Right renal cortex interstitium (tissue), 3 donors: ENCODE results near the gene SF1. TPM values are rescaled to one million over a fixed set of nuclear protein-coding genes. Genes with fewer than 3 reads are reported as not detected.

Experiments used
- DNase-seq, 3 donors: peaks; one replicate each; pipeline ENCODE4 v3.0.0-alpha.2; 2013; ENCODE audit warnings: low read depth in 3 of 3, low spot score in 2 of 3
- polyA plus RNA-seq, 3 donors: library from polyadenylated mRNA; unstranded; fragments of 120-200 nt; gene quantifications; one replicate each; pipeline ENCODE4 v1.2.1, GENCODE V29; 2013; ENCODE audit not compliant: insufficient read length in 3 of 3

SF1 gene
- polyA plus RNA-seq, 3 donors, result 308 to 338 (median 314) TPM

DNA sequence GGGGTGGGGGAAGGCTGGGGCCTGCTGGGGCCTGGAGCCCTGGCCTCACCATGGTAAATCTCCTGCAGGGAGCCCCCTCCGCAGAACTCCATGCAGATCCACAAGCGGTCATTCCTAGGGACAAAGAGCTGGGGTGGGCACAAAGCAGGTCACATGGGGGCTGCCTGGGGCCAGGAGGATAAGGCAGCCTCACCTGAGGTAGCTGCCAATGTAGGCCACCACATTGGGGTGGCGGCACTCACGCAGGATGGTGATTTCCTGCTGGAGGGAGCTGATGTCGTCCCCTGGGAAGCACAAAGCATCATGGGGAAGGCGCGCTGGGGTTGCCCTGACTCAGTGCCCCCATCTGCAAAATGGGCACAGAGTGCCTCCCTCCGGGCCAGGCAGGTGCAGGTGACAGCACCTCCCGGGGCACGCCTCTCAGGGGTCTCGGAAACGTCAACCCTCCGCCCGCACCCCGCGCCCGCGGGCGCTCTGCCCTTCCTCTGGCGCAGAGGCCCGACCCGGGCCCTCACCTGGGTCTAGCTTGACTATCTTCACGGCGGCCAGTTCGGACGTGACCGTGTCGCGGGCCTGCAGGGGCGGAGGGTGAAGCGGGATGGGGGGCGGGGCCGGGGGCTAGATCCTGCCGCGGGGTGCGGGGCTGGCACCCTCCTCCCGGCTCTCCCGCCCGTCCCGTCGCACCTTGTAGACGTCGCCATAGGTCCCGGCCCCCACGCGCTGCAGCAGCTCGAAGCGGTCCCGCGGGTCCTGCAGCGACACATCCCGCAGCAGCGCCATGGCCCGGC is 24.2 kb upstream of the SF1 start:
- no peak for DNase-seq

DNA sequence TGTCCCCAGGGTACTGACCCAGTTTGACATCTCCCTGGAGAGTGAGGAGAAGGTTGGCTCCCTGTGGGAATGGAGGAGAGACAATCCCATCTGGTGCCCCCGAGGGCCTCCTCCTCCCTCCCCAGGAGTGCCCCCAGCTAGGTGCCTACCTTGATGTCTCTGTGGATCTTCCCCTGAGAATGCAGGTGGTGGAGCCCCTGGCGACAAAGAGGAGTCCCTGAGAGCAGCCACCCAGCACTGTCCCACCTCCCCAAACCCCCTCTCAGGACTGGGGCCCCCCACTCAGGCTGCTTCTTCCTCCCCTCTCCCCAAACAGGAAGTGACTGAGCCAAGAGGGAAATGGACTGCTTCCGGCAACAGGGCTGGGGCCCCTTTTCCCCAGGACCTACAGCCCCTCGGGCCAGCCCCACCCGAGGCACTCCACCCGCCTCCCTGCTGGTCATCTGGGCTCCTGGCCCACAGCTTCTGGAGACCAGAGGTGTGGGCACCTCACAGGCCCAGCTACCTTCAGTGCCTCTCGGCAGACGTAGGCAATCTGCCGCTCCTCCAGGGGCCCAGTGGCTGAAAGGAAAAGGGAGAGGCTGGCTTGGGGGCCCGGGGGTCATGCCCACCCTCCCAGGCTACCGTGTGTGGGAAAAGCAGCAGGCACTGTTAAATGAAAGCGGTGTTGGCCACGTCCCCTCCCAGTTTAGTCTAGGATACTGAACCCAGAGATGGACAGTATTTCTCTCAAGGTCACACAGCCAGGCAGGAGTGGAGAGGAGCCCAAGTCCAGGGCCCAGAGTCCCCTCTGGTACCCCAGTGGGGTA is 23.4 kb upstream of the SF1 start:
- no peak for DNase-seq

DNA sequence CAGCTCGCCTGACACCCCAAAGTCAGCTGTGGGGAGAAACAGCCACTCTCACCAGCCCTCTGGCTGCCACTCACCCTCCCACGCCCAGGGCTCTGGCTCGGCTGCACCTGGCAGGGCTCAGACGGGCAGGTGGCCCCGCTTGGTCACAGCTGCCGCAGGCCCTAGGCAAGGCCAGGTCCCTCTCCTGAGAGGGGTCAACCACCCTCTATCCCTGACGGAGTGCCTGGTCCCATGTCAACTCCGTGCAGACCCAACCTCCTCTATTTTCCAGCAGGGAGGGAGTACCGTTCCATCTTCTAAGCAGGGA is 22.8 kb upstream of the SF1 start:
- DNase-seq, result no peak

- no peak for DNase-seq
Measured at GRCh38 chr11:64800303-64801157, 22.2 kb upstream of the SF1 start.

- DNase-seq, result no peak
Measured at GRCh38 chr11:64799623-64800302, 21.4 kb upstream of the SF1 start.

DNA sequence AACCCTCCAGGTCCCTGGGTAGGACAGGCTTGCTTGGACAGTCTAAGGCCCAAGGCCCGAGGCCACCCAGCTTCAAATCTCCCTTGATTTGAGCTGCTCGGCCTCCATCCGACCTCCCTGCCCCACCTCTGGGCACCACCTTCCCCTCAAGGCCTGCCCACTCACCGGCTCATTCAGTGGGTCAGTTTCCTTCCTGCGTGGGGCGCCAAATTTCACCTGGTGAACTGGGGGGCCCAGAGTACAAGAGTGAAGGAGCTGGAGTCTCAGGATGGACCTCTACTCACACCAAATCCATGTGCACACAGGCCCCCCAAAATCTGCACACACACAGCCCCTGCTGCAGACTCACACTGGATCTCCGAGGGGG is 20.9 kb upstream of the SF1 start:
- DNase-seq, result no peak

DNA sequence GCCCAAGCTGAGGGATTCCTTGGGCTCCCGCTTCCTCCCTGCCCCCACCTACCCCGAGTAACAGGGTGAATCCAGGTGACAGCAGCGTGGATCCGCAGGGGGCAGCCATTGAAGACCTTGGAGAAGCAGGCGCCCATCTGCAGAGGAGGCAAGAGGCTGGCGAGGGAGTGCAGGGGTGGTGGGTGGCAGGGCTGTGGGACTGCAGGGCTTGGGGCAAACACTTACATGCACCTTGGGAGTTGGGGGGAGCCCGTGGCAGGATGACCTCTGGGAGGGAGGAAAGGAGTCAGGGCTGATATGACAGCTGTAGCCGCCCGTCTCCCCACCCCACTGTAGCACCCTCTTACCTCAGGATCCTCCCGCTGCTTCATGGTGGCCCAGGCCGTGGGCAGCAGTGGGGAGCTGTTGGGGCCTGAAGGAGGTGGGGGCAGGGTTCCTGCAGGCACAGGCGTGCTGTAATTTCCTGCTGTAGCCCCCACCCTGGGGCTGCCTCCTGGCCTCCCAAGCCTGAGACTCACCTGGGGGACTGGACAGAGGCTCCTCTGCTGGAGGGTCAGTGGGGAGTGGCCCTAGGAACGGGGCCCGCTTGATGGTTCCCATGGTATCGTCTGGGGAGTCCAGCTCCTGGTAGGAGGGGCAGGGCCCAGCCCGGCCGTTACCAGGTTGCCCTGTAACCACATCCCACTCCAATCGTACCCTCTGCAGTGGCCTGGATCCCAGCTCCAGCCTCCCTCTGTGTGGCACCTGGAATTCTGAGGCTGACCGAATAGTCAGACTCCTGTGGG is 18.6 kb upstream of the SF1 start:
- no peak for DNase-seq

GRCh38 chr11:64796047-64796756 is 17.9 kb upstream of the SF1 start:
- no peak for DNase-seq

GRCh38 chr11:64794526-64794925 is 16.2 kb upstream of the SF1 start:
- DNase-seq, result no peak

- DNase-seq, result no peak
Measured at GRCh38 chr11:64793271-64794160, 15.2 kb upstream of the SF1 start.

DNA sequence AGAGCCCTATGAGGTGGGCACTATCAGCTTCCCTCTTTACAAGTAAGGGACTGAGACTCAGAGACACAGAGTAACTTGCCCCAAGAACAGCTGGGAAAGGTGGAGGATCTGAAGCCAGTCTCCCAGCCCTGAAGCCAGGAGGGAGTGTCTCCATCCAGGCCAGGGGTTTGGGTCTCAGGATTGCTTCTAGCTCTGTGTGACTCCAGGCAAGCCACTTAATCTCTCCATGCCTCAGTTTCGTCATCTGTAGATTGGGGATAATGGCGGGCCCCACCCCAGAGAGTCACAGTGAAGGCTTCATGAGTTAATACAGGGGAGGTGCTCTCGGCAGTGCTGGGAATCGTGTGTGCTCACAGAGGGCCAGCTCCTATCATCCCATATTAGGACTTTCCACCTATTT is 14.1 kb upstream of the SF1 start:
- no peak for DNase-seq

- DNase-seq, result no peak
Measured at GRCh38 chr11:64791781-64792291, 13.5 kb upstream of the SF1 start.

- no peak for DNase-seq
Measured at GRCh38 chr11:64790205-64791095, 12.1 kb upstream of the SF1 start.

GRCh38 chr11:64789331-64790204 is 11.2 kb upstream of the SF1 start:
- no peak for DNase-seq

- no peak for DNase-seq
Measured at GRCh38 chr11:64788321-64789215, 10.2 kb upstream of the SF1 start.
